NCI-H1694 treated with DMSO at 0.1 percent for 48 hours (cell line): ENCODE measurements around the gene GALK2.

Source experiments
- DNase-seq: peaks from one replicate; lab custom pipeline; 2025; lab: John Stamatoyannopoulos, UW

GALK2 gene

GRCh38 chr15:49169880-49170597, at the start of gene GALK2:
TSS of gene GALK2 (plus strand) at chr15:49170247. CDS start at chr15:49170323, 76 bp downstream.
- peak; percentile 65 for DNase-seq

DNA sequence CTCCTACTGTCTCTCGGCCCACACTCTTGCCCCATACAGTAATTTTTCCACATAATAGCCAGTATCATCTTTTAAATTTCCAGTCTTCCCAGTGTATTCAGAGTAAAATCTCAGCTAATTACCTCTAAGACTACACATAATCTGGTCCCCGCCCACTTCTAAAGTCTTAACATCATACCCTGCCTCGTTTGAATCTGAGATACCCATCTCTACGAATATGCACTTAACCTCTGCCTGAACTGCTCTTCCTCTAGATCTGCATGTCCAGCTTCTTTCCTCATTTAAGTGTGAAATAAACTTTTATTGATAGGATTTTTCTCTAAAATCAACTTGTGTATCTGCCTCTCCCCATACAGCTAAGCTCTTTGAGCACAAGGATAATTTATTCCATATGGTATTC, 49.2 kb upstream of the GALK2 start:
- DNase-seq: no peak

- DNase-seq: no peak
Measured at GRCh38 chr15:49121901-49122300, 48.1 kb upstream of the GALK2 start.

- DNase-seq: no peak
Measured at GRCh38 chr15:49122541-49123062, 47.4 kb upstream of the GALK2 start.

DNA sequence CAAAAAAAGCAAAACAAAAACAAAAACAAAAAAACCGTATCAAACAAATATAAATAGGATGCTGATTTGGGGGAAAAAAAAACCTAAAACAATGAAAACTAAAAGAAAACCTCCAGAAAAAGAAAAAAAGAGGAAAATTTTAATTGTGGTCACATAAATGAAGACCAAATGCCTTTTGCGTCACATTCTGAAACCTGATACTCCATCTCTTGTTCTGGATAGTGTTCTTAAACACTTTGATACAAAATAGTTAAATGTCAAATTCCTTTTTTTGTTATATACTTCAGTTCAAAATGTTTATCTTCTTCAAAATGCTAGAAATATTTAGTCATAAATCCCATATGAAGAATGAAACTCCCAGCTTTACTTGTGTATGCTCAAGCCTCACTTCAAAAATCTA, 45.7 kb upstream of the GALK2 start:
- no peak for DNase-seq

DNA sequence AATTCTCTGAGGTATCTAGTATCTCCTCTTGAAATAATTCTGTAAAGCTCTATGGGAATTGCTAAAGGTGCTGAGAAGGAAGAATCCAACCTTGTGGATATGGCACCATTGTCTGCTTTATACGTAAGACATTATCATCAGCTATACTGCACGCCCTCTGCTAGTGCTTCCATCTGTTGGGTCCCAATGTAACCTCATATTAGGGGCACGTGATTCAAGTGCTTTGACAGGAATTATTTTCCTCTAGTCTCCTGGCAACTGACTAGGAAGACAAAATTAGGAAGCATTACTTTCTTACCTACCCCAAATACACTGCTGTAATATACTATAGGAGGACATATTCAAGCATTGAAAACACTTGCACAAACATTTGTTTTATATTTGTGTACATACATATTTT, 38.6 kb upstream of the GALK2 start:
- DNase-seq: no peak

GRCh38 chr15:49134683-49135341, 35.2 kb upstream of the GALK2 start:
- DNase-seq: no peak

DNA sequence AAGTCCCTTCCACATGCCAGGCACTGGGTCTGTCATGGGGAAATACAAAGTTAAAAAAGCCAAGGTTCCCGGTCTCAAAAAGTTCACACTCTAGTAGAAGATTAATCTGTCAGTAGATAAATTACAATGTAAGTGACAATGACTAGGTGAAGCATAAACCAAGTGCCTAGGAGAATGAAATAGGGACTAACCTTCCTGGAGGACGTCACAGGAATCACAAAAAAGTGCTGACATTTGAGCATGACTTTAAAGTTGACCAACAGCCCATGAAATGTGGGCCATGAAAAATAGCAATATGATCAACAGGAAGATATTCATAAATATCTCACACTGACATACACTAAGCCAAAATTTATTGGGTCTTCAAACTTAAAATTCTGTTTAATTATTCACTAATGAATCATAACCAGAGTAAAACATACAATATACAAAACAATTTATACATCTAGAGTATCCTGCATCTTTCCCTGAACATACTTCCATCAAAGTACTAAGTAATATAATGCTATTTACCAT, 34.6 kb upstream of the GALK2 start:
- DNase-seq: no peak

GRCh38 chr15:49135911-49136310, 34.1 kb upstream of the GALK2 start:
- DNase-seq: no peak

DNA sequence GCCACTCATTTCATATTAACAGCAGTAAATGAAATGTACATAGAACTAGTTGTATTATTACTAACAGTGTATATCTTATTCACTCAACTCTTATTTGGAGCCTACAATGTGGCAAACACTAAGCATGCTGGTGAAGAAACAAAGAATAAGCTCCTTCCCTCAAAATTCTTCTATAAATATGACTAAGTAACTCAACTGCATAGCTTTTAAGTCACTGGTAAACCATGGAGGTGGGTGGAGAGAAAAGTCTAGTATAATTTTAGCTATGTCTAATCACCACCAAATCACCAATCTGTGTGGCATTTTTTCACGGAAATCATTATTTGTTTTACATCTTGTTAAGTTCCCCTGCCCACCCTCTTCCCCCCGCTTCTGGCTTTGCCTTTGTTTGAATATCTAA, 32.2 kb upstream of the GALK2 start:
- no peak for DNase-seq

DNA sequence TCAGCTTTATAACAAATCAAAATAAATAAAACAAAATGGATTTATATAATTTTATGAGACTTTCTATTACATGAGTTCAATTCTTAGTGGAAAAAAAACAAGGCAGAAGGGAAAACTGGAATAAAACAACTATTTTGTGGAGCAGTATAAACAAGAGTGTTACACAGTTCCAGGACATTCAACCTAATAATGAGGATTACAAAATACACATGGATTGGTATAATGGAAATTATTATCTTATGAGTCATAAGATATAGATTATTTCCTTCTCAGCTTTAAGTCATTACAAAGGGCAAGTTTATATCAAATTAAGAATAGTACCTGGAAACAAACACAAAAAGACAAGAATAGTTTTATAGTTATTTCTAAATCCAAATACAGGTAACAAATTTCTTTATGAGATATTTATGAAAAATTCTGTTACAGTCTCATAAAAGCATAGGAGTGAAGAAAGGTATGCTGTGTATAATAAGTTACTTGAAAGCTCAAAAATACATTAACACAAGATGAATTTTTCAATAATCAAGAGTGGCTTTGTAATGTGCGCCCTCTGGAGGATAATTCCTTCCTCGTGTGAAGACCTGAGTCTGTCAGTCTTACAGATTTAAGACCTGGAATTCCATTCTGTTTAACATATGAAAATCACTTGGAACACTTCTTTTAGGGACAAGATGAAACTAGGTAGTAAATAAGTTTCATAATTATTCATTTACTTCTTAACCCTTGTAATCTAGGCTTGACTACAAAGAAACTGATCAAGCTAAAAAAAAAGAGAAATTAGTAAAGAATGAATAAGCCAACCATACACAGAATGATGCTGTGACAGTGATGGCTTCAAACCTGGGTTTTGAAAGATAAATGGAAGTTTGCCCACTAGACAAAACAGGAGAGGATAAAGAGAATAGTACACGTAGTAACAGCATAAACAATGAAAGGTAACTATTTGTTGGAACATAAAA, 24.1 kb upstream of the GALK2 start:
- peak; percentile 65 for DNase-seq

DNA sequence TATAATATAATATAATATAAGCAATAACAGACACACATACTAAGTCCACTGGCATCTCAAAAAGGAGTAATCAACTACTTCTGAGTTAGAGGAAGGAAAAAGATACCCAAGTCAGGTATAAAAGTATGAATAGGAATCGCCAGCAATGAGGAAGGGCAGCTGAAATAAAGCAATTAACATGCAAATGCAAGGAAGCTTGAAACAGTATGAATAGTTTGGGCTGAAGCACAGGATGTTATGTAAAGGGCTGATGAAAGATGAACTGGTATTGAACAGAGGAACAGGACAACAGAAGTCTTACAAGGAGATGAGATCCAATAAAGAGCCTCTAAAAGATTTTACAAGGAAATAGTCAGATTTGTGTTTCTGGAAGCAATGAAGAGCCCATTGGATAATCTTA, 21.7 kb upstream of the GALK2 start:
- no peak for DNase-seq

GRCh38 chr15:49148727-49149126, 21.3 kb upstream of the GALK2 start:
- DNase-seq: no peak

- DNase-seq: no peak
Measured at GRCh38 chr15:49151831-49152230, 18.2 kb upstream of the GALK2 start.

GRCh38 chr15:49152552-49153312, 17.3 kb upstream of the GALK2 start:
- DNase-seq: no peak

GRCh38 chr15:49154359-49154758, 15.7 kb upstream of the GALK2 start:
- DNase-seq: no peak

- DNase-seq: no peak
Measured at GRCh38 chr15:49154799-49155109, 15.3 kb upstream of the GALK2 start.

- DNase-seq: peak; percentile 95
Measured at GRCh38 chr15:49155110-49155833, 14.8 kb upstream of the GALK2 start, which contains the start of gene COPS2. TSS of gene COPS2 (minus strand) at chr15:49155599. CDS start at chr15:49155578, 21 bp downstream.

DNA sequence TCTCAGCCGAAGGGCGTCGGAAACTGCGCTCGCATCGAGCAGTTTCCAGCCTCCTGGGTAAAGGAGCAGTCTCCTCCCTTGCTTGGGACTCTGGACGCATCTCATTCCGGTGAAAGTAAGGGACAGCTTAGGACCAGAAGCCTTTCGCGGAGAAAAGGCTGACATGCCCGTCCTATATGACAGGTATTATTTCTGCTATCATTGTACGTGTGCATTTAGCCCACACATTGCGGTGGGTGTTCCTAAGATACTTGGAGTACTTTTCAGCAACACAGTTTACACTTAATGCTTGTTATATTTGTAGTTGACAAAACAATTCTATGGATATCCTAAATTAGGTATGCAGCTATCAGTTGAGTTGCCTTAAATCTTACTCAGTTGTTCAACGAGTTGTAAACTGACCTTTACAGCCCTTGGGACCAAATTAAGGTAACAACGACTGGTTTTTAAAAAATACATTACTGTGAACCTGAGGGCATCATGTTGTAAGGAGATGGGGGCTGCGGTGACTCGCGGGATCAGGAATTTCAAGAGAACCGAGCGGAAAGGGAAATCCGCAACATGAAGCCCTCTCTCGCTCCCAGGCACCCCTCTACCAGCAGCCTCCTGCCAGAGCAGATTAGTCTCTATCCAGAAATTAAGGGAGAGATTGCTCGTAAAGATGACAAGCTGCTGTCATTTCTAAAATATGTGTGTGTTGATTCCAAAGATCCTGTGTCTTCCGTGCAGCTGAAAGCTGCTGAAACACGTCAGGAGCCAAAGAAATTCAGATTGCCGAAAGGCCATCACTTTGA, 14.0 kb upstream of the GALK2 start:
- no peak for DNase-seq

- DNase-seq: no peak
Measured at GRCh38 chr15:49163678-49164077, 6.4 kb upstream of the GALK2 start.
